Mononuclear cell (primary cell): ENCODE data around the gene NCSTN. TPM values are rescaled to one million over a fixed set of nuclear protein-coding genes. Genes with fewer than 3 reads are reported as not detected.

Experiments
- H3K27me3 ChIP-seq: 2 replicates; pipeline ENCODE4 v1.6.0; 2011; ENCODE audit warnings: low read length, control low read depth; ENCODE audit not compliant: insufficient read depth
- H3K4me1 ChIP-seq: 2 replicates; pipeline ENCODE4 v1.5.1; 2011; ENCODE audit warnings: mild to moderate bottlenecking, low read length, control low read depth; ENCODE audit not compliant: insufficient read depth
- H3K4me3 ChIP-seq: 2 replicates; pipeline ENCODE4 v1.5.1; 2011; ENCODE audit warnings: mild to moderate bottlenecking, low read length, moderate library complexity
- H3K9me3 ChIP-seq: 2 replicates; pipeline ENCODE4 v1.5.1; 2011; ENCODE audit warnings: low read depth, mild to moderate bottlenecking, control low read depth, low read length
- total RNA-seq: library from RNA; depleted of rRNA; stranded (reverse); fragments of >200 nt; gene quantifications from one replicate; pipeline ENCODE4 v1.2.3, GENCODE V29; 2012

NCSTN gene
- total RNA-seq, 1 donor = 54.5 TPM

DNA sequence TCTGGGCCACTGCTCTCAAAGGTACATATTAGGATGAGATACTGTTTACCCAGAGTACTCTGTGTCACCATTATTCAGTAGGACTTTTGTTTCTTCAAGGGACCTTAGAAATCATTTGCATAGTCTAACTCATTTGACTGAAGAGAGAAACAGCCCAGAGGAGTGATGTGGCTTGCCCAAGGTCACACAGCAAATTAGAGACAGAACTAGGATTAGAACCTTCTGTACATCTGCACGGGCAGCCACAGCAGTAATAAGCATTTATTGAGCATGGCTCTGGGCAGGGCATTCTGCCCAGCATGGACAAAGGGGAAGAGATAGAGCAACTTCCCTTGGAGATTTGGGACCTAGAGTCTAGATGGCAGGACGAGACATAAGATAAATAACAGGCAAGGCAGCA, 18.0 kb downstream of the NCSTN start:
- Histone ChIP-seq H3K4me1 (no peaks in the 10 kb centered on the region), H3K4me3 (no peak overlapping the region), H3K27me3 (no peaks in the 10 kb centered on the region), H3K9me3 (no peaks in the 10 kb centered on the region)

DNA sequence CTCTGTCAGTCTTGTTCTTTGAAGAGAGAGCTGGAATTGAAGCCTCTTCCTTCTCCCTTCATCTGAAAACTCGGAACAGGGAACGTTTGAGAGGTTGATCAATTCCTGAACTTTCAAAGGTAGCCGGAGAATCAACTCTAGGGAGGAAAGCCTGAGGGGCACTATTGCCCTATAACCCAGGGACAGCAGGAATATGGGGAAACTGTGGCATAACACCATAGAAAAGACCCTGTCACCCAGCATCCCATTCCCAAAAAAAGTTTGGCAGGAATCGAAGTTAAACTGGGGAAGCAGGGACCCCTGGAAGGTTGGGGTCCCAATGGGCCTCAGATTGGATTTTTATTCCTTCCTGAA, 18.6 kb downstream of the NCSTN start:
- no peaks in the 10 kb centered on the region for H3K27me3 ChIP-seq
- H3K4me3 ChIP-seq = no peak overlapping the region
- H3K9me3 ChIP-seq = no peaks in the 10 kb centered on the region
- H3K4me1 ChIP-seq = no peaks in the 10 kb centered on the region

DNA sequence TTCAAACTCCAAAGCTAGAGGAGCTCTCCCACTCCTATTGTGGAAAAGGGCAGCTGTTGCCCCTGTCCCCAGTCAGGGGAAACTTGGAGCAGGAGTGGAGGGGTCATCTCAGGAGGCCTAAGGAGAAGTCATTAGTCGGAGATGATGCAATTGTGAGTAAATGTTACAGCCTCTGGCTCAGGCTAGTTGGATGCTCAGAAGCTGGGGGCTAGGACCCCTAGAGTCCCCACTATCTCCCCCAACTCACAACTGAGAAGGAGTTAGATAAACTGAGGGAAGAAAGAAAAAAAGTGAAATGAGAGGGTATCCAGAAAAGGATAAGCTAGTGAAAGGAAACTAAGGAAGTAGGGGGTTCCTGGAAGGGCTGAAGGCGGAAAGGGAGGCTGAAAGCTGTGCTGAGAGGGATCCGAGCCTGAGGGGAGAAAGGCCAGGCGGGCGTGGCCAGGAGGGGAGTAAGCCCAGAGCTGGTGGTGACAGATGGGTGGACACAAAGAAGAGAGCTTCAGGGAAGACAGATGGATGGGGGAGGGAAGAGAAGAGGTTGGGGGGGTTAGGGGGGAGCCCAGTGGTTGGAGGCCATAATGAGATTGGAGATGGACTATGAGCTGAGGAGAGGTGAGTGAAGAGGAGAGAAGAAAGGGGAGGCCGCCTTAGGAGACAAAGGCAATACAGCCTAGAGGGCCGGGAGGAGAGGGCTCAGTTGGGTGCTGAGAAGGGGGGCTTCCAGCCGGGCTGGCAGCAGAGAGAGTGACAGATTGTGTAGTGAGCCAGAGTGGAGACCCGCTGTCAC, 19.2 kb downstream of the NCSTN start:
- Histone ChIP-seq H3K9me3 (no peaks in the 10 kb centered on the region), H3K27me3 (no peaks in the 10 kb centered on the region), H3K4me1 (no peaks in the 10 kb centered on the region), H3K4me3 (no peak overlapping the region)

DNA sequence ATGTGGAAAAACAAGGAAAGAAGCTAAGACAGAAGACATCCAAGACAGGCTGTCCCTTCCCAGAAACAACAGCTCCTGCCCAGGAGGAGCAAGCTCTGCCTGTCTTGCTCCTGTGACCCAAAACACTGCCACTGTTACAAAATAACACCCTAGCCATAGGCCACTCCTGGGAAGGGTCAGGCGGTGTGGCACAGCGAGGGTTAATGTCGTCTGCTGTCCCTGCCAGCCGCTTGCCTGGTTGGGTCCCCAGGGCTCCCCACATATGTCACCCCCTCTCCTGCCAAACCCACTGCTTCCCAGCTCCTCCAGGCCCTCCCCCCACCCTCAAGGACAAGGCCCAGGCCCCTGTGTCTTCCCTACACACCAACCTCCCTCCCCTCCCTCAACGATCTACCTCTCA, 19.8 kb downstream of the NCSTN start:
- H3K4me1 ChIP-seq = no peaks in the 10 kb centered on the region
- no peak overlapping the region for H3K4me3 ChIP-seq
- no peaks in the 10 kb centered on the region for H3K27me3 ChIP-seq
- no peaks in the 10 kb centered on the region for H3K9me3 ChIP-seq

DNA sequence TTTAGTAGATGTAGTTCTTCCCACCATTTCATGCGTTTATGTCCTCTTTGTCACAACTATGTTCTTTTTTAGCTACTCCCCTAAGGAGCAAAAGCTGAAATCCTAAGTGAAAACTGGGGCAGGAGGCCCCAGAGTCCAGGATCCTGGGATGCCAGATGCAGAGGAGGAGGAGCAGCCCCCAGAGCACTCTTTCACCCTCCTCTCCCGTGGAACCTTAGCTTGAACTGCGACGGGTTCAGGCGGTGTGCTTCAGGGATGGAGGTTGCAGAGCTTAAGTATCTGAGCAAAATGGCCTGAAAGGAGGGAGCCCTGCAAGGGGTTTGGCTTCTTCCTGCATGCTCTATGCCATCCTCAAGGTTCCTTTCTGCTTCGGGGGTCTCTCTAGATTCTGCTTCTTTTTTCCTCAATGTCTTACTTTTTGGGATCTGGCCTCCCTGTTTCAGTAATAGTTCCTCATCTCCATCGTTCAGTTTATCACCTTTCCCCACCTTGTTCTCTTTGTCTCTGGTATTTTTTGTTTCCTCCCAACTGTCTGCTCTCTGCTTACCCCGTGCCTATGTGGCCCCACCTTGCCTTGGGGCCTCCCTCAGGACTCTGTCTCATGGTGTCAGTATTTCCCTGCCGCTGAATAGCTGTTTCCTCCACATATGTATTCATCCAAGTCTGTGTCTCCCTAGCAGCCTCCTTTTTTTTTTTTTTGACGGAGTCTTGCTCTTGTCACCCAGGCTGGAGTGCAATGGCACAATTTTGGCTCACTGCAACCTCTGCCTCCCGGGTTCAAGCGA, 21.0 kb downstream of the NCSTN start:
- H3K9me3 ChIP-seq = no peaks in the 10 kb centered on the region
- no peaks in the 10 kb centered on the region for H3K27me3 ChIP-seq
- H3K4me3 ChIP-seq = no peak overlapping the region
- no peaks in the 10 kb centered on the region for H3K4me1 ChIP-seq

DNA sequence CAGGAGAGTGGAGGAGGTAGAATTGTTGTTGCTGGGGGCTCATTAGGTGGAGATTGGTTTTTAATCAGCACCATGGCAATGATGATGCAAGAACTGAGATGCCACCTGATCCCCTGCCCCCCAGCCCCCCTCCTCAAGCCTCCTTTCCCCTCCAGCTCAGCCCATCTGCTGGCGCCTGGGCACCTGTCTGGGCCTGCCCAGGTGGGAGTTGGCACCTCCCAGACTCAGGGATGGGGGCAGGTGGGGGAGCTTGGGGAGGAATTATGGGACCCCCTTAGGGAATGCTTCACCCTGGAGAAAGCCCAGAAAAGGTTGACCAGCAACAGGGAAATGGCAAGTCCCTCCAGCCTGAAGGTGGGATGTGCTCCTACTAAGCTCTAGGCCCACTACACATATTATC, 22.1 kb downstream of the NCSTN start:
- Histone ChIP-seq H3K27me3 (no peaks in the 10 kb centered on the region), H3K4me1 (no peaks in the 10 kb centered on the region), H3K9me3 (no peaks in the 10 kb centered on the region), H3K4me3 (no peak overlapping the region)

DNA sequence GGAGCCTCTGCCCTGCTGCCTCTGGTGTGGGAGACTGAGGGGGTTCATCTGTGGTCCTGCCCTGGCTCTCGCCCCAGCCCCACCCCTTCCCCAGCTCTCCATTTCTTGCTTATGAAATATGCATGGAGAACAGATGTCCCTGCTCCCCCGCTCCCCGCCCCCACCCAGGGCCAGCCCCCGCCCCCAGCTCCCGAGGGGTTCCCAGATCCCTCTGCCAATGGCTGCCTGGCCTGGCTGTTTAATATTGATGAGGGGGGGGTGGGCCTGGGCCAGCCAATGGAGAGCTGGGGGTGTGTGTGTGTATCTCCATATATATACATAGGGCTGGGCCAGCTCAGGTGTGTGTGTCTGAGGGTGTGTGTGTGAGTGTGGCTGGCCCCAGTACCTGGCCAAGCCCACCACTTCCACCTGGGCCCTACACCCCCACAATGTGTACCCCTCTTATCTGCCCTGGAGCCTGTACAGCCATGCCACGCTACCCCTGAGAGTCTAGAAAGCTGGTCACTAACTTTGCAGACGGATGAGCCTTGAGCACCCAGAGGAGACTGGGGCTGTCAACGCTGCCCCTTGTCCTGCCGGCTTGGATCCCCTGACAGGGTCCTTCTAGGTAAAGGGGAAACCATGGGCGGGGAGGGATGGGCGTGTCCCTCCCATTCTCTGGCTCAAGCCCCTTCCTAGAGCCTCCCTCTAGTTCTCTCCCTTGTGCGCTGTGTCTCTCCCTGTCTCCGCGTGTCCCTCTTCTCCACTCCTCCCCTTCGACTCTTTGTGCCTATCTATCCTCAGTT, 23.7 kb downstream of the NCSTN start, which contains the start of gene NHLH1:
Gene NHLH1 (plus strand): TSS at position 341 of the 785 bp plus-strand sequence. CDS start 3,661 bp downstream, outside the sequence.
- no peaks in the 10 kb centered on the region for H3K9me3 ChIP-seq
- H3K4me3 ChIP-seq = no peak within 1 kb of the TSS
- no peaks in the 10 kb centered on the region for H3K4me1 ChIP-seq
- H3K27me3 ChIP-seq = no peaks in the 10 kb centered on the region

DNA sequence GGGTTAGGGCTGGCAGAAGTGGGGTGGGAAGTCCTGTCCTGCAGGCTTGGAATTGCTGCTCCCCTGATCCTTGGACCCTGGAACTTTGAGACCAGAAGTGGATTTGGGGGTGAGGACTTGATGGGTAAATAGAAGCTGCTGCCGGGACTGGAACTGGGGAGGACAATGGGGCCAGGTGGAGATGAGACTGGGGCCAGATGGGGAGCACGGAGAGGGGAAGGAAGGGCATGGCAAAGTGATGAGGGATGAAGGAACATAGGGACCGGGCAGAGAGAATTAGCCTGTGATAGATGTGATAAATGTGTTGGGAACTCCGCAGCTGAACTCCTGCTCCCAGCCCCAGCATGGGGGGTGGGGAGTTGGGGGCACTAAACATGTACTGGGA, 24.3 kb downstream of the NCSTN start:
- no peak overlapping the region for H3K4me3 ChIP-seq
- no peaks in the 10 kb centered on the region for H3K27me3 ChIP-seq
- no peaks in the 10 kb centered on the region for H3K4me1 ChIP-seq
- H3K9me3 ChIP-seq = no peaks in the 10 kb centered on the region

DNA sequence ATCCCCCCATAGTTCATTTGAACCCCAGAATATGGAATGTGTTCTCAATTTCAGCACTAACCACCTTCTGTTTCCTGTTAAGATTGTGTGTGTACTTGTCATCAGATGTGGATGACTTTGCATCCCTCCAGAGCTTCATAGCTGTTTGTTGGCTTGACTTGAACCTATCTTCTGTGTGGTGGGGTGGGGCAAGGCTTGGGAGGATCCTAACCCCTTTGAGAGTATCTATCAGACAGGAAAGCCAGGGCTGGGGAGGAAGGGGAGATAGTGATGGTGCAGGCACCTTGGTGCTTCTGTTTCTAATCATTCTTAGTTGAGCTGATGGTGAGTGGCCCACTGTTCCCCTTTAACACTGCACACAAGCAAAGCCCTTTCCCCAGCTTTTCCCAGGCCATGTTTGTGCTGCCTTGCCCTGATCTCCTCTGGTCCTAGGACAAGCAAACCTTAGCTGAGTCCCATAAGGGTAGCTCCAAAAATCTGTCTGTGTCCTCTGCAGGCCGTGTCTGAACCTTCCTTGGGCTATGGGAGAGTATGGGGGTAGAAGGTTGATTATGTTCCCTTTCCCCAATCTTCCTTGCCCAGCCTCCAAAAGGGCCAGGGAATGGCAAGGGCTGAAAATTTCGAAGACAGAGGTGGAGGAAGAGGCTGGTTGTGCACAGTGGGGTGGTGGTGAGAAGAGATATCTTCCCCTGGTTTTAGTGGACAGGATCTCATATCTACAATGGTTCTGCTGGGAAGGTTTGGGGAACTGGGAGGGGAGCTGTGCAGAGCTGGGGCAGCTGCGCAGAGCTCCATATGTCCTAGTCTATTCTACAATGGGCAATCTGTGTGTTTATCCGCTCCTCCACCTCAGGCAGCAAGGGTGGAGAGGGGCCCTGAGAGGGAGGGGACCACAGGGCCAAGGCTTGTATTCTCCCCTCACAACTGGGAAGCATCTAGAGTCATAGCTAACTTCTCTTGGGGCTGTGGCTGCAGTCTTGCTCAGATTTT, 25.0 kb downstream of the NCSTN start:
- Histone ChIP-seq H3K4me3 (no peak overlapping the region), H3K27me3 (no peaks in the 10 kb centered on the region), H3K9me3 (no peaks in the 10 kb centered on the region), H3K4me1 (no peaks in the 10 kb centered on the region)

DNA sequence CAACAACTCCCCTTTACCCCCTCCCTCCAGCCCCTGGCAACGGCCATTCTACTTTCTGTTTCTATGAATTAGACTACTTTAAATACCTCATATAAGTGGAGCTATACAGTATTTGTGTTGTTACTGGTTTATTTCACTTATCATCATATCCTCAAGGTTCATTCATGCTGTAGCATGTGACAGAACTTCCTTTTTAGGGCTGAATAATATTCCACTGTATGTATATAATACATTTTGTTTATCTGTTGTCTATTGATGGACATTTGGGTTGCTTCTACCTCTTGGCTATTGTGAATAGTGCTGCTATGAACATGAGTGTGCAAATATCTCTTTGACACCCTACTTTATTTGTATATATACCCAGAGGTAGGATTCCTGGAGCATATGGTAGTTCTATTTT, 25.9 kb downstream of the NCSTN start:
- Histone ChIP-seq H3K4me3 (no peak overlapping the region), H3K27me3 (no peaks in the 10 kb centered on the region), H3K4me1 (no peaks in the 10 kb centered on the region), H3K9me3 (no peaks in the 10 kb centered on the region)

DNA sequence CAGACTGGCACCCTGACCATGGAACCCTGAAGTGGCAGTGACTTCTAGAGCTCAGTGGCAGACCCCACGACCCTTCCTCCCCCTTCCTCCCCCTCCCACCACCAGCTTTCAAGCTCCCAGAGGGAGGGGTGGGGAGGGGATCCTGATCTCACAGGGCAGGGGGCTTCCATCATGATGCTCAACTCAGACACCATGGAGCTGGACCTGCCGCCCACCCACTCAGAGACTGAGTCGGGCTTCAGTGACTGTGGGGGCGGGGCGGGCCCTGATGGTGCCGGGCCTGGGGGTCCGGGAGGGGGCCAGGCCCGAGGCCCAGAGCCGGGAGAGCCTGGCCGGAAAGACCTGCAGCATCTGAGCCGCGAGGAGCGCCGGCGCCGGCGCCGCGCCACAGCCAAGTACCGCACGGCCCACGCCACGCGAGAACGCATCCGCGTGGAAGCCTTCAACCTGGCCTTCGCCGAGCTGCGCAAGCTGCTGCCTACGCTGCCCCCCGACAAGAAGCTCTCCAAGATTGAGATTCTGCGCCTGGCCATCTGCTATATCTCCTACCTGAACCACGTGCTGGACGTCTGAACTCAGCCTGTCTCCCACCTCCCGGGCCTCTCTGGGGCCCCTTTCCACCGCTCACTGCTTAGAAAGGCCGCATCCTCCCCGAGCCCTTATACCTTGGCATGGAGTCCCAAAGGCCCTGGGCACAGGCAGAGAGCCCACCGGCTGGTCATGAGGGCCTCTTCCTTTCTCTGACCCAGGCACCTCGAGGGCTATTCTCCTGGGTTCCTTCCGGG, 27.6 kb downstream of the NCSTN start:
- peaks cover 15% of the 10 kb centered on the region for H3K4me1 ChIP-seq
- no peaks in the 10 kb centered on the region for H3K27me3 ChIP-seq
- no peaks in the 10 kb centered on the region for H3K9me3 ChIP-seq
- H3K4me3 ChIP-seq = no peak overlapping the region

DNA sequence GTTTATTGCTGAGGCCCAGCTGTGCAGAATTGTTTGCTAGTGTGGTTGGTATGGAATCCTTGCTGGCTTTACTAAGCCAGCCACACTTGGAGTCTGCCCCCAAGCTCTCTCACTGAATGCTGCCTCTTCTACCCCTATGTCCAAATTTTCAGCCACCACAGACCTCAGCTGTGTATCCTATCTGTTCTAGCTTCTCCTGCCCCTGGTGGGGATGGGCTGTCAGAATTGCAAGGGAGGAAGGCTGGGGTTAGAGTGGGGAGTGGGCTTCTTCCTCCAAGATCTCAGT, 28.1 kb downstream of the NCSTN start:
- Histone ChIP-seq H3K27me3 (no peaks in the 10 kb centered on the region), H3K4me3 (no peak overlapping the region), H3K9me3 (no peaks in the 10 kb centered on the region), H3K4me1 (peaks cover 20% of the 10 kb centered on the region)

DNA sequence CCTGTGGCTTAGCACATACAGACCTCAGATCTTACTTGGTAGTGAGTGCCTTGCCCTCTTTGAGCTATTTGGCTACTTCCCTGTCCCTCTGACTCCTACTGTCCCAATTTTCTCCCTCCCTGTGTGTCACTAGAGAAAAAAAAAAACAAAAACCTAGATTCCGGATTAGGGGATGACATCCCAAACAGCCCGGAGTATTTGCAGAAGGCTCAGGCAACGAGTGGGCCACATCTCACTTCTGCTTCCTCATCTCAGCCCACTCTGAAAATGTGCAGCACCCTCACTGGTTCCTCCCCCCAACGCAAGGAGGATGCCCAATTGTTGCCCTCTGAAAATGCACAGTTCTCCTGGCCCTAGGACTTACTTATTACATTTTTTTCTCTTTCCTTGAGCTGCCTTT, 28.6 kb downstream of the NCSTN start:
- Histone ChIP-seq H3K4me3 (no peak overlapping the region), H3K4me1 (peaks cover 24% of the 10 kb centered on the region), H3K9me3 (no peaks in the 10 kb centered on the region), H3K27me3 (no peaks in the 10 kb centered on the region)

DNA sequence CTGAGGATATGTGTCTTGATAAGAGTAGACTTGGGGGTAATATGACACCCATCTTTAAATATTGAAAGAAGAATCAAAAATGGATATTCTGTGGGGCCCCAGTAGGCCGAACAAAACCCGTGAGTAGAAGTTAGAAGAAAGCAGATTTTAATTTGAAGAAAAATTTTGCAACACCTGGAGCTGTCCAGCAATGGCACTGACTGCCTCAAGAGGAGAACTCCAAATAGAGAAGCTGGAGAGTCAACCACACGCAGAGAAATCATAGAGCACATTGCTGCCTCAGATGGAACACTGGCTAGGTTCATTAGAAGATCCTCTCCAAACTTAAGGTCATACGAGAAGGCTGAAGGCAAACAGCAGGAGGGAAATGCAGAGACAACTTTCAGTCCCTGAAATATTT, 30.5 kb downstream of the NCSTN start:
- peaks cover 24% of the 10 kb centered on the region for H3K4me1 ChIP-seq
- H3K27me3 ChIP-seq = no peaks in the 10 kb centered on the region
- H3K4me3 ChIP-seq = no peak overlapping the region
- H3K9me3 ChIP-seq = no peaks in the 10 kb centered on the region
